HL-60 (cell line): Measurements from ENCODE around the gene ANKRD44.
A peak's percentile ranks its signal among the peaks of the same experiment; 100 is the strongest.

Source experiments
- DNase-seq, 2 experiments: peaks; one replicate each; pipeline ENCODE4 v3.0.0-alpha.2; 2010 to 2020; ENCODE audit warnings: low read depth in 1 of 2, low spot score in 1 of 2
- H3K27ac ChIP-seq: fragments of 250-450 bp; sonication (Bioruptor Pico); replicated peaks from 2 replicates; pipeline ENCODE4 v1.5.1; 2020; ENCODE audit warnings: mild to moderate bottlenecking, moderate library complexity
- H3K27me3 ChIP-seq: fragments of 250-450 bp; sonication (Bioruptor Pico); 2 replicates; pipeline ENCODE4 v1.5.1; 2021; ENCODE audit warnings: mild to moderate bottlenecking, moderate library complexity; ENCODE audit not compliant: insufficient read depth, poor library complexity, severe bottlenecking
- H3K4me3 ChIP-seq: replicated peaks from 2 replicates; pipeline ENCODE4 v1.5.1; 2011; ENCODE audit warnings: mild to moderate bottlenecking, control low read depth, low read length; ENCODE audit not compliant: insufficient read depth
- GABPA ChIP-seq: IDR thresholded peaks from 2 replicates; pipeline ENCODE4 v1.6.1; 2012; ENCODE audit warnings: low read depth
- POLR2AphosphoS5 ChIP-seq: IDR thresholded peaks from 2 replicates; pipeline ENCODE4 v1.6.1; 2012; ENCODE audit warnings: low read depth
- SPI1 ChIP-seq: IDR thresholded peaks from 2 replicates; pipeline ENCODE4 v1.6.1; 2012; ENCODE audit warnings: low read depth, mild to moderate bottlenecking, borderline replicate concordance
- TF ChIP-seq, protein P1 (sequence below): IDR thresholded peaks from one replicate; pipeline ENCODE4 v1.5.1; 2011; ENCODE audit warnings: low read length, control low read depth, inconsistent platforms; ENCODE audit not compliant: insufficient read depth
- TF ChIP-seq, protein P2 (sequence below): IDR thresholded peaks from 2 replicates; pipeline ENCODE4 v1.6.1; 2012; ENCODE audit warnings: low read depth; ENCODE audit not compliant: insufficient replicate concordance

The ANKRD44 gene

DNA sequence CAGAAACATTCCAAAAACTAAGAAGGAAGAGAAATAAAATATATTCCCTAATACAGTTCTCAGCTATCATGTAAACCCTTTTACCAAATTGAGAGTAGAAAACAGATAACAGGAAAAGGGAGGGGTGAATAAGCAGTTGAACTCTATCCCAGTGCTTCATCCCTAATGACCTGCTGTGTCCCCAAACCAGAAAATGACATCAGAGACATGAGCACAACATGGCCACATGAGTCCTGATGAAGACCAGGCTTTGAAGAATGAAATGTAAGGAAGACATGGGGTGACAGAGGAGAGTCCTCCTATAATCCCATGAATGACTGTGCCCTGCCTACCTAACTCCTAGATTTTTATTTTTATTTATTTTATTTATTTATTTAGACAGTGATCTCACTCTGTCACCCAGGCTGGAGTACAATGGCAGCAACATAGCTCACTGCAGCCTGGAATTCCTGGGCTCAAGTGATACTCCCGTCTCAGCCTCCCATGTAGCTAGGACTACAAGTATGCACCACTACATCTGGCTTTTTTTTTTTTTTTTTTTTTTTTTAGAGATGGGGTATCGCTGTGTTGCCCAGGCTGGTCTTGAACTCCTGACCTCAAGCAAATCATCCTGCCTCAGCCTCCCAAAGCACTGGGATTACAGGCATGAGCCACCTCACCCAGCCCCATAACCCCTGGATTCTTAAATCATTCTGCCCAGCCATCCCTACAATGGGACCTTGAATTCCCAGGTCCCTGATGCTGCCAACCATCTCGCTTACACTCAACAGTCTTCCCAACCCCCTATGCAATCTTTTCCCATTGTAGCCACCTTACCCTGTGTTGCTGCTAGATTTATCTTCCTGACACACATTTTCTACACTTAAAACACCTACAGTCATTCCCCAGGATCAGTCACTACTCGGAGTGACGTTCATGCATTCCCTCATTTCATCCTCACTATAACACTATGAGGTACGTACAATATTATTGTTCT, 64.5 kb downstream of the ANKRD44 start:
- H3K4me3 ChIP-seq, result no peak overlapping the region
- H3K27me3 ChIP-seq, result no peaks in the 10 kb centered on the region
- no peak for TF ChIP-seq GABPA
- no peak for TF ChIP-seq SPI1
- no peak for TF ChIP-seq POLR2AphosphoS5
- TF ChIP-seq, protein P1, sequence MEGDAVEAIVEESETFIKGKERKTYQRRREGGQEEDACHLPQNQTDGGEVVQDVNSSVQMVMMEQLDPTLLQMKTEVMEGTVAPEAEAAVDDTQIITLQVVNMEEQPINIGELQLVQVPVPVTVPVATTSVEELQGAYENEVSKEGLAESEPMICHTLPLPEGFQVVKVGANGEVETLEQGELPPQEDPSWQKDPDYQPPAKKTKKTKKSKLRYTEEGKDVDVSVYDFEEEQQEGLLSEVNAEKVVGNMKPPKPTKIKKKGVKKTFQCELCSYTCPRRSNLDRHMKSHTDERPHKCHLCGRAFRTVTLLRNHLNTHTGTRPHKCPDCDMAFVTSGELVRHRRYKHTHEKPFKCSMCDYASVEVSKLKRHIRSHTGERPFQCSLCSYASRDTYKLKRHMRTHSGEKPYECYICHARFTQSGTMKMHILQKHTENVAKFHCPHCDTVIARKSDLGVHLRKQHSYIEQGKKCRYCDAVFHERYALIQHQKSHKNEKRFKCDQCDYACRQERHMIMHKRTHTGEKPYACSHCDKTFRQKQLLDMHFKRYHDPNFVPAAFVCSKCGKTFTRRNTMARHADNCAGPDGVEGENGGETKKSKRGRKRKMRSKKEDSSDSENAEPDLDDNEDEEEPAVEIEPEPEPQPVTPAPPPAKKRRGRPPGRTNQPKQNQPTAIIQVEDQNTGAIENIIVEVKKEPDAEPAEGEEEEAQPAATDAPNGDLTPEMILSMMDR, result no peak
- TF ChIP-seq, protein P2, sequence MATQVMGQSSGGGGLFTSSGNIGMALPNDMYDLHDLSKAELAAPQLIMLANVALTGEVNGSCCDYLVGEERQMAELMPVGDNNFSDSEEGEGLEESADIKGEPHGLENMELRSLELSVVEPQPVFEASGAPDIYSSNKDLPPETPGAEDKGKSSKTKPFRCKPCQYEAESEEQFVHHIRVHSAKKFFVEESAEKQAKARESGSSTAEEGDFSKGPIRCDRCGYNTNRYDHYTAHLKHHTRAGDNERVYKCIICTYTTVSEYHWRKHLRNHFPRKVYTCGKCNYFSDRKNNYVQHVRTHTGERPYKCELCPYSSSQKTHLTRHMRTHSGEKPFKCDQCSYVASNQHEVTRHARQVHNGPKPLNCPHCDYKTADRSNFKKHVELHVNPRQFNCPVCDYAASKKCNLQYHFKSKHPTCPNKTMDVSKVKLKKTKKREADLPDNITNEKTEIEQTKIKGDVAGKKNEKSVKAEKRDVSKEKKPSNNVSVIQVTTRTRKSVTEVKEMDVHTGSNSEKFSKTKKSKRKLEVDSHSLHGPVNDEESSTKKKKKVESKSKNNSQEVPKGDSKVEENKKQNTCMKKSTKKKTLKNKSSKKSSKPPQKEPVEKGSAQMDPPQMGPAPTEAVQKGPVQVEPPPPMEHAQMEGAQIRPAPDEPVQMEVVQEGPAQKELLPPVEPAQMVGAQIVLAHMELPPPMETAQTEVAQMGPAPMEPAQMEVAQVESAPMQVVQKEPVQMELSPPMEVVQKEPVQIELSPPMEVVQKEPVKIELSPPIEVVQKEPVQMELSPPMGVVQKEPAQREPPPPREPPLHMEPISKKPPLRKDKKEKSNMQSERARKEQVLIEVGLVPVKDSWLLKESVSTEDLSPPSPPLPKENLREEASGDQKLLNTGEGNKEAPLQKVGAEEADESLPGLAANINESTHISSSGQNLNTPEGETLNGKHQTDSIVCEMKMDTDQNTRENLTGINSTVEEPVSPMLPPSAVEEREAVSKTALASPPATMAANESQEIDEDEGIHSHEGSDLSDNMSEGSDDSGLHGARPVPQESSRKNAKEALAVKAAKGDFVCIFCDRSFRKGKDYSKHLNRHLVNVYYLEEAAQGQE, result no peak
- no peak overlapping the region for H3K27ac ChIP-seq
- DNase-seq, result no peak

DNA sequence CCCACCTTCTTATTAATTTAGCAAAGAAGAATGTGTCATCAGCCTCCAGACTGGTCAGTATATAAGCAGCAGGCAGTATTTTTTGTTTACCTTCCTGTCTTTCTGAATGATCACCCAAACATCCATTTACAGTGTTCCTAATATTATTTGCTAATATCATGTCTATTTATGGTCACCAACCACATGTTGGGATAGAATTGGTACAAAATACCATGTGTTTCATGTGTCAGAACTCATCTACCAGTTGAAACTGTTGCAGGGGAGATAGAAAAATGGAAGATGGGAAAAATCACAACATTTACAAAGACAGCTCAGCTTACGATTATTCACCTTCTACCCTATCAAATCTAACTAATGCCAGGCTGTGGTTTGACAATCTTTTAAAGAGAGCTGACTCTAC, 66.2 kb downstream of the ANKRD44 start:
- Histone ChIP-seq H3K27me3 (no peaks in the 10 kb centered on the region), H3K4me3 (no peak overlapping the region), H3K27ac (no peak overlapping the region)
- no peak for DNase-seq
- TF ChIP-seq, protein P1, result no peak
- TF ChIP-seq, protein P2, result no peak
- TF ChIP-seq SPI1 (no peak), GABPA (no peak), POLR2AphosphoS5 (no peak)

DNA sequence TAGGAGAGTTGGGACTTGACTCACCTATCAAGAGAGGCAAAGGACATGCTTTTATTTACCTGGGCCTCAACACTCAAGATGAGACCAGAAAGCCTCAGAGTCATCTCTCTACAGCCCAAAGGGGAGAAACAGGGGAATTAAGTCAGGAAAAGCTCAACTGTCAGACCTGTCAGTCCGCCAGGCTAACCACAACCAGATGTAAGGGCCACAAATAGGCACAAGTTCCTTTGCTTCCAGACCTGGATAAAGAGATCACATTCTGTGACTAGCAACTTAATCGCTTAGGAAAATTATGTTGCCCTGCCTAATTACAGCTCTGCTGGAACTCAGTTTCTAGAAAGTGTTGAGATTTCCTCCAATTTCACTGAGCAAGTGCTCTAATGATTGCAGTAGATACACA, 67.9 kb downstream of the ANKRD44 start:
- Histone ChIP-seq H3K27me3 (no peaks in the 10 kb centered on the region), H3K4me3 (no peak overlapping the region), H3K27ac (peak overlapping the region; percentile 7; the same call in 1 of the 2 replicates)
- TF ChIP-seq, protein P1, result no peak
- TF ChIP-seq, protein P2, result no peak
- TF ChIP-seq POLR2AphosphoS5 (no peak), GABPA (no peak), SPI1 (no peak)
- DNase-seq, result no peak
